HG03575 (cell line): ENCODE results near the gene FAAP20.

ENCODE experiments used
- ATAC-seq: cut with Tn5 transposase; IDR thresholded peaks from one replicate; pipeline ENCODE4 v1.9.1; 2021; ENCODE audit not compliant: unreplicated experiment, insufficient number of reproducible peaks, low FRiP score; ENCODE audit errors: extremely low read depth

Gene FAAP20

DNA sequence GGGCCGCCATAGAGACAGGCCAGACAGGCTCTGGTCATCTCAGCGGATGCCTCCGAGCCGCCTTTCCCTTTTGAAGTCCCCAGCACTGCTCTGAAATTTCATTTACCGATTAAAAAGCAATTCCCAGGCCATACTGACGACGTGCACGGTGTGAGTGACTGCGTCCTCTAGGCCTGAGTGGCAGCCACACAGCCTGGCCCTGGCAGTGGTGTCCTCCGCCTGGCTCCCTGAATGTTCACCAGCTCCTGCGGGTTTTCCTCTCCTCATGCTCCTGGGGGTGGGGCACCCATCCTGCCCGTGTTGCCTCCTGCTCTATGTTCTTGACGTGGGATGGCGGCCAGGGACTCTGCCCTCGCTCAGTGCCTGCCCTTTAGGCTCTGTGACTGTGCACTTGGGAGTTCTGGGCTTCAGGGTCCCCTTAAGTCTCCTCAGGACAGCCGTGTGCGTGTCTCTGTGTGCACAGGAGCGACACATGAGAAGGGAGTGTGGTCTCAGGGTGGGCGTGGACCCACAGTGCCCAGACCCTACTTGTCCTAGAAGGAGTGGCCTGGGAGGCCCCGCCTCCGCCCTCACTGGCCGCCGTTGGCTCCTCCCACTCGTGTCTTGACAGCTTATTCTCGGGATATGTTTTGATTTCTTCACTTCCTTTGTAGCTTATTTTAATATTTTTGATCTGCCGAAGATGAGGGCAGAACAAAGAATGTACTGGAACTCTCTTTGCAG lies 37.1 kb upstream of the FAAP20 start:
- no peak for ATAC-seq

DNA sequence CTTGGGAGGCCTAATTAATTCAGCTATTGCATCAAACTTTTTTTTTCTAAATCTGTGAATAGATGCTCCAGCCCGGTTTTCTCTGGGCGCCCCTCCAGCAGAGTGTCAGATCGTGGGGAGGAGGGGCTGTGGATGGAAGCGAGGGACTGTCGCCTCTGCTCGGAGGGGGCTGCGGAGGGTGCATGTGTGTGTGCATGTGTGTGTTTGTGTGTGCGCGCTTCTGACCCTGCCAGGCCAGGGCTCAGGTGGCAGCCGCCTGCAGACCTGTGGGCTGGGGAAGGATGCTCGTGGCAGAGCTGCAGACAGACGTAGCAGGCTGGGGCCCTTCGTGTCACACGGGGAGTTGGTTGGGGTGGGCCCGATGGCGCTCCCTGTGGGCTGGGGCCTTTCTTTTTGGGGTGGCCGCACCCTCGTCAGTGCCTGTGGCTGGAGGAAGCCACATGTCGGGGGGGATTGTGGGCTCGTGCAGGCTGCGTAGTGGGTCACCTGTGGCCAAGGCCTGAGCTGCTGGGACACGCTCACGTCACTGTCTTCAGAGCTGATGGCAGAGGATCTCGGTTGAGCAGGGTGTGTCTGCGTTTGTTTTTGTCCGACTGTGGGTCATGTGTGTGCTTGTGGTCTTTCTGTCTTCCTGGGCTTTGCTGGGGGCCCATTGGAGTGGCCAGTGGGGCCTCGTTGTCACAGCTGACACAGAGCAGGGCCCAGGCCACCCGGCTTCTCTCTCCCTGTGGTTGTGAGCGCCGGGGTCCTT lies 36.4 kb upstream of the FAAP20 start:
- ATAC-seq, result no peak

GRCh38 chr1:2229911-2230731 lies 35.5 kb upstream of the FAAP20 start:
- no peak for ATAC-seq

DNA sequence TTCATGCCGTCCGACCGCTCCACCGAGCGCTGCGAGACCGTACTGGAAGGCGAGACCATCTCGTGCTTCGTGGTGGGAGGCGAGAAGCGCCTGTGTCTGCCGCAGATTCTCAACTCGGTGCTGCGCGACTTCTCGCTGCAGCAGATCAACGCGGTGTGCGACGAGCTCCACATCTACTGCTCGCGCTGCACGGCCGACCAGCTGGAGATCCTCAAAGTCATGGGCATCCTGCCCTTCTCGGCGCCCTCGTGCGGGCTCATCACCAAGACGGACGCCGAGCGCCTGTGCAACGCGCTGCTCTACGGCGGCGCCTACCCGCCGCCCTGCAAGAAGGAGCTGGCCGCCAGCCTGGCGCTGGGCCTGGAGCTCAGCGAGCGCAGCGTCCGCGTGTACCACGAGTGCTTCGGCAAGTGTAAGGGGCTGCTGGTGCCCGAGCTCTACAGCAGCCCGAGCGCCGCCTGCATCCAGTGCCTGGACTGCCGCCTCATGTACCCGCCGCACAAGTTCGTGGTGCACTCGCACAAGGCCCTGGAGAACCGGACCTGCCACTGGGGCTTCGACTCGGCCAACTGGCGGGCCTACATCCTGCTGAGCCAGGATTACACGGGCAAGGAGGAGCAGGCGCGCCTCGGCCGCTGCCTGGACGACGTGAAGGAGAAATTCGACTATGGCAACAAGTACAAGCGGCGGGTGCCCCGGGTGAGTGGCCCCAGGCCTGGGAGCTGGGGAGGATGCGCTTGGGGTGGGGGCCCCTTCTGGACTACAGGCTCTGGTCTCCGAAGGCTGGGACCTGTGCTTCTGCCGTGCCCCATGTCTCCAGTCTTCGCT lies 34.7 kb upstream of the FAAP20 start:
- no peak for ATAC-seq

GRCh38 chr1:2228694-2229036 lies 34.1 kb upstream of the FAAP20 start:
- no peak for ATAC-seq

DNA sequence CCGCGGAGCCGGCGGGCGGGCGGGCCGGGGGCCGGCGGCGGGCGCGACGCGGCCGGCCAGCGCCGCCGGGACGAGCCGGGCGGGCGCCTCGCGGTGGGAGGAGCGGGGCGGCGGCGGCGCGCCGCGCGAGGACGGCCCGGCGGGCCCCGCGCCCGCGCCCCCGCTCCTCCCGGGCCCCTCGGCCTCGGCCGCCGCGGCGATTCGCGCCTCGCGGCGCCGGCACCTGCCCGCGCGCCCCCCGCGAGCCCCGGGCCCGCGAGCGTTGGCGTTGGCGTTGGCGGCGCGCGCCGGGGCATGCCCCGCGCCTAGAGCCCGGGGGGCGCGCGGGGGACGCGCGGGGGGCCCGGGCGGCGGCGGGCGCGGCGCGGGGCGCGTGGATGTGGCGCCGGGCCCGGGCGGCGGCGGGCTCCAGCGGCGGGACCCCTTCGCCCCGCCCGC lies 33.6 kb upstream of the FAAP20 start, which contains the start of gene SKI:
SKI (plus strand) TSS at position 163 of the 438 bp plus-strand sequence. CDS start 448 bp downstream, outside the sequence.
- ATAC-seq, result no peak

DNA sequence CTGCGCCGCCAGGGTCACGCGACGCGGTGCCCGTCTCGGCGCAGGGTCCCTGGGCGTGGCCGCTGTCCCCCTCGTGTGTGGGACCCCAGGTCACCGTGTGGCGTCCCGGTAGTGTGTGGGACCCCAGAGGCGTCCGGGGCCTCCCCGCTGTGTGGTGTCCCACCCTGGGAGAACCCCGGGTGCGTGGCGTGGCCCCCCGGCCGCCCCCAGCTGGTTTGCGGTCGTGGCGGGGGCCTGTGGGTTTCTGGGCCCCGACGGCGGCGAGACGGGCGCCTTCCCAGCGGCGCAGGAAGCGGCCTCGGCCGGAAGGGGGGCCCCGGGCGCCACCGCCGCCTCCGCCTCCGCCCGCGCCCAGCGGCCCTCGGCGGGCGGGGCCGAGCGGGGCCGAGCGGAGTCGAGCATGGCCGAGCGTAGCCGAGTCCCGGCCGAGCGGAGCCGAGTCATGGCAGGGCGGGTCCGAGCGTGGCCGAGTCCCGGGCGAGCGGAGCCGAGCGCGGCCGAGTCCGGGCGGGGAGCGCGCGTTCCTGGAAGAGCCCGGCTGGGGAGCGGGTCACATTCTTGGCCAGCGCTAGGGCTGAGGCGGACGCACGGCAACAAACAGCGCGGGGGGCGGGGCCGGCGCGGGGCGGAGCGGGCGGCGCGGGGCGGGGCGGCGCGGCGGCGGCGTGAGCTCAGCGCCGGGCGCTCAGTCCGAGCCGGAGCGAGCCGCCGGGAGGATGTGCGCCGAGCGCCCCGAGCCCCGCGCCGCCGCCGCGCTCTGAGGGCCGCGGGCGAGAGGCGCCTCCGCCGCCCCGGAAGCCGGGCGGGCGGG lies 33.0 kb upstream of the FAAP20 start:
- ATAC-seq, result peak; percentile 59

DNA sequence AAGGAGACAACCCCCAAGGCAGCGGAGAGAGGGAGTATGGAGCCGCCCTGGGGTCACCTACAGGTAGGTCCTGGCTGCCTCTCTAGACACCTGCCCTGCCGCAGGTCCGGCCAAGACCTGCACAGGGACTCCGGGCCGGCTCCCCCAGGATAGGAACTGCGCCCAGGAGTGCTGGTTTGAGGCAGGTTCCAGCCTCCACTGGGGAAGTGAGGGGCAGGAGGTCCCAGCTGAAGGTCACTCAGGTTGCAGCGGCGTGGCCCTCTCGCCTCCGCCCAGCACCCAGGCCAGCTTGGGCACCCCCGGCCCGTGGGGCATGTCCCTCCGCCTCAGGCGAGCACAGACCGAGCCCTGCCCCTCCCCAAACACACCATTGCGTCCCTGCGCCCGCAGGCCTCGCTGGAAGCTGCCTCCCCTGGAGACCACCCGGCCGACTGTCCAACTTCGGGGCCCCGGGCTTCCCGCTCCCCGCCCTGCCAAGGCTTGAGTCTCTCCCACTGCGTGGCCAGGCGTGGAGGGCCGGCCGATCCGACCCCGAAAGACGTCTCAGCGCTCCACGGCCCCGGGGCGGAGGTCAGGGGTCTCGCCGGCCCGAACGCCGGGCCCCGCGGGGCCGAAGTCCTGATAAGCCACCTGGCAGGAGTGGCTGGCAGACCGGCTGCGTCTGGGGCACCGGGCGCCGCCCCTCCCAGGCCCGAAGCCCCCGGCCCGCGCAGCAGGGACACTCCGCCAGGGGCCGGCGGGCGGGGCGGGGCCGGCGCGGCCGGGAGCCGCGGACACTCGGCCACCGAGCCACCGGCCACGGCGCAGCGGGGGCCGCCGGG lies 32.2 kb upstream of the FAAP20 start:
- ATAC-seq, result no peak

DNA sequence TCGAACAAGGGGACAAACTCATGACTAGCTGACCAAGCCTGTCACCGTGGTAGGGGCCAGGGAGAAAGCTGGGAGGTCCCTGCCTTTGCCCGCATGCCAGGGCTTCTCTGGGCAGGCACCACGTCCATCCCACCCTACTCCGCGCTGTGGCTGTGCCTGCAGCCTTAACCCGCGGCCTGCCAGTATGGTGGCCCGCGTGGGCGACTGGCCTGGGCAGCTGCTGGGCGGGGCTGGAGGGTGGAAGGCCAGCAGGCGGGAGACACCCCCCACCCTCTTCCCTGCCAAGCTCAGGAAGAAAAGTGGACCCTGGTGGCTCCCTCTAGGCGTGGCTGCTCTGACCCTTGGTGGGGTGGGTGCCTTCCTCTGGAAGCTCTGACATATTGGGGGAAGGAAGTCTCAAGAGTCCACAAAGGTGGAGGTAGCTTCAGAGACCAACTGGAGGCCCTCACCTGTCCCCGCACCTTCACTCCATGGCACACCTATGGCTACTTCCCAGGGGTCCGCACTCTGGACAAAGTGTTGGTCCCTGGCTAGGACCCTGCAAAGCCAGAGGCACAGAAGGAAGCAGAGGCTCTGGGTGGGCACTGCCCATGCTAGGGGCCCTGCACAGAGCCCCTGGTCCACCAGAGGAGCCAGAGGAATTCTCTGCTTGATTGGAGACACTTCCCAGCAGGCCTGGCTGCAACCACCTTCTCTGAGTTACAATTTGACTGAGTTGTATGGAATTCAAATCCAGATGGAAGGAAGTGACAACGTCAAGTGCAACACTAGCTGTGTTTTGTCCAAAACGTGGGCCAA lies 30.3 kb upstream of the FAAP20 start:
- ATAC-seq, result no peak

GRCh38 chr1:2224170-2224584 lies 29.6 kb upstream of the FAAP20 start:
- ATAC-seq, result no peak

DNA sequence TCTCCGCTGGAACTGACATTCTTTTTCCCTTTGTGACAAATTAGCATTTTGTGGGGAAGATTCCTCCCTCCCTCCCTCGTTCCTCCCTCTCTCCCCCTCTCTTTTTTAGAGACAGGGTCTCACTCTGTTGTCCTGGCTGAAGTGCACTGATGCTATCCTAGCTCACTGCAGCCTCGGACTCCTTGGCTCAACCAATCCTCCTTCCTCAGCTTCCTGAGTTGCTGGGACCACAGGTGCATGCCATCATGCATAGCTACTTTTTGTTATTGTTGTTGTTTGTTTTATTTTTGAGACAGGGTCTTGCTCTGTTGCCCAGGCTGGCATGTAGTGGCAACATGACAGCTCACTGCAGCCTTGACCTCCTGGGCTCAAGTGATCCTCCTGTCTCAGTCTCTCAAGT lies 26.7 kb upstream of the FAAP20 start:
- ATAC-seq, result no peak

GRCh38 chr1:2216767-2217058 lies 22.1 kb upstream of the FAAP20 start:
- ATAC-seq, result no peak

DNA sequence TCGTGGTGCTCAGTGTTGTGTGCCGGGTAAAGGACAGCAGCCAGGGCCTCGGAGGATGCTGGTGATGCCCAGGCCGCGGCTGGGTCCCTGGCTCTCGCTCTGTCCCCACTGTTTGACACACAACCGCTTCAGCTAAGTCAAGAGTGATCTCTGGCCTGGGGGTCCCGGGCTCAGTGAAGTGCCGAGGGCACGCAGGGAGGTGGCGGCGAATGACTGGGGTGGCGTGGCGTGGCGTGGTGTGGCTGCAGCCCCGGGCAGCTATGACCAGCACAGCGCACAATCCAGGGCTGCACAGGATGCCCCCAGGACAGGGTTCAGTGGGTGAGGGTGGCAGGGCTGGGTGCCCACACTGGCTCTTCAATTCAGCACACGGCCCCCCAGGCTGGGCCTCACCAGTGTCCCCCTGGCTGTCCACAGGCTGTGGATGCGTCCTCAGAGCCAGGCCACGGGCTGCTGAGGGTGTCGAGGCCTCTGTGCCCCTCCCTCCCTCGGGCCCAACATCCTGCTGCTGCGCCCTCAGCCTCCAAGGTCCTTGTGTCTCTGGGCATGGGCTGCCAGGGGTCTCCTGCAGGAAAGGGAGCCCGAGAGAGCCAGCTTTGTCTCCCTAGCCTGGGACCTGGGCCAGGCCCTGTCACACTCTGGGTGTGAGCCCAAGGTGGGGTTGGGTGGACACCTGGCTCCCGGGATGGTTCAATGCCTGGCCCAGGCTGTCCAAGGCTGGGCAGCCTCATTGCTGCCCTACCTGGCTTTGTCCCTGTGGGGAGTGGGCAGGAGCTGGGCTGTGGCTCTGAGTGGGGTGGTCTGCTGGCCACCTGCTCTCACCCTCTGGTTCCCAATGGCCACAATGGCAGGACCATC lies 21.6 kb upstream of the FAAP20 start:
- no peak for ATAC-seq

- ATAC-seq, result no peak
Observed at GRCh38 chr1:2215329-2215728, 20.8 kb upstream of the FAAP20 start.

- ATAC-seq, result no peak
Observed at GRCh38 chr1:2214541-2215241, 20.1 kb upstream of the FAAP20 start.
